ENCODE measurements around the gene SWAP70.

SWAP70 gene

DNA sequence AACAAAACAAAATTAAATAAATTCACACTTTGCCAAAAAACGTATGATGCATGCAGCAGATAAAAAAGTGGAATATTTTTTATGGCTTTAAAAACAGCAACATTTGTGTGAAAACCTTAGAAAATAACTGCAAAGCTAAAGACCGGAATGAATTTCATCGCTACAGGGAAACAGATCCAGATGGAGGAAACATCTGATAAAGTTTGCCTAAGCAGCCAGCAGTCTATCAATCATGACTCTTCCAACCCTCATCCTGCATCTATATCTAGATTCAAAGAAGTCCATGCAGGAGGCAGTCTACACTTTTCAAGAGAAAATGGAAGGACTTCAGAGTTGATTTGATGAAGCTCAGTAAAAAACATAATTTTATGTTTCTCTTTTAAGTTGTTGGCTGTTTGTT lies 126.8 kb downstream of the SWAP70 start:
- H3K4me3 ChIP-seq (ENCODE audit: low read depth, low read length): no peak overlapping the region
- peaks cover 9% of the 10 kb centered on the region for H3K36me3 ChIP-seq
- no peak overlapping the region for H3K27ac ChIP-seq

DNA sequence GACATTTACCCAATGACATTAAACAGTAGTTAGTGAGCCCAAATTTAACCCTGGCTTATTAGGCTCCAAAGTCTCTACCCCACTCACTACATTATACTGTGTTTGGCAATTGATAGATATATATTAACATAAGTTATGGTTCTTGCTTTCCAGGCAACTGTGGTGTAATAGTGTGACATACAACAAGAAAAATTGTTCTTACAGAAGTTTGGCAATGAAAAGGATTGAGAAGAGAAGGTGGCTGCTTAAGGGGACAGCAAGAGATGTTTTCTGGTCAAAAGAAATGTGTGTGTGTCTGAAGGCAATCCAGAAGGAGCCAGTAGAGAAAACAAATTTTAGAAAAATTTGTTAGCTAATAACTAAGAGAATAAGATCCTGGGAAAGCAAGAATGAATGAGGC lies 132.4 kb downstream of the SWAP70 start:
- H3K27me3 ChIP-seq (ENCODE audit: insufficient read depth, low read depth, severe bottlenecking): no peaks in the 10 kb centered on the region
- no peak for TF ChIP-seq CTCF (IDR thresholded peaks at IDR 0.05; ENCODE audit: low read depth, low read length)
- no peak for DNase-seq
- H3K9me3 ChIP-seq (ENCODE audit: severe bottlenecking): no peaks in the 10 kb centered on the region
- no peaks in the 10 kb centered on the region for H3K36me3 ChIP-seq
- no peak overlapping the region for H3K27ac ChIP-seq
- no peak overlapping the region for H3K4me3 ChIP-seq (ENCODE audit: low read depth, low read length)

More for the DNA sequence above, 126.8 kb downstream of the SWAP70 start:
- DNase-seq: no peak
- no peak for TF ChIP-seq CTCF (IDR thresholded peaks at IDR 0.05; ENCODE audit: low read depth, low read length)
- H3K9me3 ChIP-seq (ENCODE audit: severe bottlenecking): no peaks in the 10 kb centered on the region
- H3K27me3 ChIP-seq (ENCODE audit: insufficient read depth, low read depth, severe bottlenecking): no peaks in the 10 kb centered on the region

GRCh38 chr11:9796854-9797253 lies 133.0 kb downstream of the SWAP70 start:
- TF ChIP-seq CTCF (IDR thresholded peaks at IDR 0.05; ENCODE audit: low read depth, low read length): no peak
- Histone ChIP-seq H3K36me3 (no peaks in the 10 kb centered on the region), H3K27me3 (ENCODE audit: insufficient read depth, low read depth, severe bottlenecking) (no peaks in the 10 kb centered on the region), H3K27ac (no peak overlapping the region), H3K4me3 (ENCODE audit: low read depth, low read length) (no peak overlapping the region), H3K9me3 (ENCODE audit: severe bottlenecking) (no peaks in the 10 kb centered on the region)
- no peak for DNase-seq

DNA sequence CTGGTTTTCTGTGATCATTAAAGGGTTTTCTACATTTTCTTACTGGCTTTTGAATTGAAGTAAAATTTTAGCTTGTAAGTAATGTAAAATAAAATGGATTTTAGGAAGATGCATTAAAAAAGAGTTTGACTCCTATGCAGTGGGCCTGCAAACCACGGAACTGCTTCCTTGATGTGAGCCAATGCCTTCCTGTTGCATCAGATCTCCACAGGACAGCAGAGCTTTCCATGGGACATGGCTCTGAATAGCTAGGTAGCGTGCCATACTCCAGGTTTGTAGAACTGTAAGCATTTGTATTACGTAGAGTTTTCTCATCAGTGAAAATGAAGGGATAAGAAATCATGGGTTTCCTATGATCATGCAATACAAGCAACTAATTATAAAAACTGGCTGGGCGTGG lies 133.4 kb downstream of the SWAP70 start:
- Histone ChIP-seq H3K27me3 (ENCODE audit: insufficient read depth, low read depth, severe bottlenecking) (no peaks in the 10 kb centered on the region), H3K36me3 (no peaks in the 10 kb centered on the region), H3K27ac (no peak overlapping the region), H3K4me3 (ENCODE audit: low read depth, low read length) (no peak overlapping the region), H3K9me3 (ENCODE audit: severe bottlenecking) (no peaks in the 10 kb centered on the region)
- no peak for DNase-seq
- TF ChIP-seq CTCF (IDR thresholded peaks at IDR 0.05; ENCODE audit: low read depth, low read length): no peak

DNA sequence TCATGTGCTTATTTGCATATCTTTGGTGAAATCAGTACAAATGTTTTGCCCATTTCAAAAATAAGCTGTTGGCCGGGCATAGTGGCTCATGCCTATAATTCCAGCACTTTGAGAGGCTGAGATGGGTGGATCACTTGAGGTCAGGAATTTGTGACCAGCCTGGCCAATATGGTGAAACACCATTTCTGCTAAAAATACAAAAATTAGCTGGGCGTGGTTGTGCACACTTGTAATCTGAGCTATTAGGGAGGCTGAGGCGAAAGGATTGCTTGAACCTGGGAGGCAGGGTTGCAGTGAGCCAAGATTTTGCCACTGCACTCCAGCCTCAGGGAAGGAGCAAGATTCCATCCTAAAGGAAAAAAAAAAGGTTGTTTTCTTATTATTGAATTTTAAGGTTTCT lies 136.0 kb downstream of the SWAP70 start:
- H3K36me3 ChIP-seq: no peaks in the 10 kb centered on the region
- no peaks in the 10 kb centered on the region for H3K9me3 ChIP-seq (ENCODE audit: severe bottlenecking)
- H3K27ac ChIP-seq: no peak overlapping the region
- no peak overlapping the region for H3K4me3 ChIP-seq (ENCODE audit: low read depth, low read length)
- no peak for DNase-seq
- no peak for TF ChIP-seq CTCF (IDR thresholded peaks at IDR 0.05; ENCODE audit: low read depth, low read length)
- no peaks in the 10 kb centered on the region for H3K27me3 ChIP-seq (ENCODE audit: insufficient read depth, low read depth, severe bottlenecking)

- no peak for DNase-seq
- no peak for TF ChIP-seq CTCF (IDR thresholded peaks at IDR 0.05; ENCODE audit: low read depth, low read length)
- H3K27me3 ChIP-seq (ENCODE audit: insufficient read depth, low read depth, severe bottlenecking): no peaks in the 10 kb centered on the region
- H3K9me3 ChIP-seq (ENCODE audit: severe bottlenecking): no peaks in the 10 kb centered on the region
- peaks cover 13% of the 10 kb centered on the region for H3K36me3 ChIP-seq
- H3K27ac ChIP-seq: no peak overlapping the region
- no peak overlapping the region for H3K4me3 ChIP-seq (ENCODE audit: low read depth, low read length)
Observed at GRCh38 chr11:9802291-9802861, 138.5 kb downstream of the SWAP70 start.
